Mesendoderm (in vitro differentiated cells): ENCODE measurements around the gene PCDHA5.
A peak's percentile ranks its signal among the peaks of the same experiment; 100 is the strongest.
"Not testable (repeated sequence)": the region's sequence is repeated elsewhere in the genome, so short reads cannot be mapped to it uniquely, and the experiment has no call there.

Experiments used
- DNase-seq: peaks from one replicate; pipeline ENCODE4 v3.0.0; 2013
- H2AK5ac ChIP-seq: 2 replicates; pipeline ENCODE4 v1.6.1; 2013; ENCODE audit warnings: low read length, inconsistent platforms
- H2BK120ac ChIP-seq: 2 replicates; pipeline ENCODE4 v1.6.1; 2013; ENCODE audit warnings: low read depth, mild to moderate bottlenecking, low read length, moderate library complexity, mixed read lengths
- H2BK15ac ChIP-seq: replicated peaks from 2 replicates; pipeline ENCODE4 v1.6.1; 2013; ENCODE audit warnings: low read depth, mild to moderate bottlenecking, moderate library complexity
- H2BK5ac ChIP-seq: 2 replicates; pipeline ENCODE4 v1.6.1; 2013; ENCODE audit warnings: low read length, inconsistent platforms
- H3K18ac ChIP-seq: 2 replicates; pipeline ENCODE4 v1.6.1; 2013; ENCODE audit warnings: mild to moderate bottlenecking, low read length, mixed read lengths
- H3K23ac ChIP-seq: one replicate; pipeline ENCODE4 v1.6.1; 2013; ENCODE audit warnings: low read length
- H3K27ac ChIP-seq: 2 replicates; pipeline ENCODE4 v1.5.1; 2013; ENCODE audit warnings: low read depth, mild to moderate bottlenecking, inconsistent platforms, low read length, moderate library complexity
- H3K27me3 ChIP-seq: 2 replicates; pipeline ENCODE4 v1.6.1; 2013; ENCODE audit warnings: low read length, control low read depth, mild to moderate bottlenecking, inconsistent platforms; ENCODE audit not compliant: insufficient read depth, poor library complexity
- H3K36me3 ChIP-seq: 2 replicates; pipeline ENCODE4 v1.6.1; 2013; ENCODE audit warnings: low read length, inconsistent platforms; ENCODE audit not compliant: control insufficient read depth, insufficient read depth
- H3K4ac ChIP-seq: one replicate; pipeline ENCODE4 v1.6.1; 2013; ENCODE audit warnings: low read depth, mild to moderate bottlenecking, low read length, moderate library complexity
- H3K4me1 ChIP-seq: 2 replicates; pipeline ENCODE4 v1.6.1; 2013; ENCODE audit warnings: low read depth, low read length, inconsistent platforms; ENCODE audit not compliant: control insufficient read depth
- H3K4me2 ChIP-seq: 2 replicates; pipeline ENCODE4 v1.6.1; 2013; ENCODE audit warnings: low read length
- H3K4me3 ChIP-seq: 2 replicates; pipeline ENCODE4 v1.5.1; 2013; ENCODE audit warnings: mild to moderate bottlenecking, low read length
- H3K56ac ChIP-seq: one replicate; pipeline ENCODE4 v1.6.1; 2013; ENCODE audit warnings: low read length
- H3K79me1 ChIP-seq: 2 replicates; pipeline ENCODE4 v1.6.1; 2013; ENCODE audit warnings: low read length, inconsistent platforms
- H3K79me2 ChIP-seq: 2 replicates; pipeline ENCODE4 v1.6.1; 2013; ENCODE audit warnings: mild to moderate bottlenecking, low read length; ENCODE audit not compliant: control insufficient read depth, insufficient read depth
- H3K9ac ChIP-seq: 2 replicates; pipeline ENCODE4 v1.6.1; 2013; ENCODE audit warnings: low read length, inconsistent platforms
- H4K5ac ChIP-seq: one replicate; pipeline ENCODE4 v1.6.1; 2013; ENCODE audit warnings: low read length
- H4K8ac ChIP-seq: one replicate; pipeline ENCODE4 v1.6.1; 2013; ENCODE audit warnings: low read depth, mild to moderate bottlenecking, control low read depth, low read length, moderate library complexity
- WGBS: extraction: QIAGEN DNeasy Blood & Tissue Kit; methylation state at CpG from one replicate; pipeline ENCODE4 v1.1.7; 2013; ENCODE audit warnings: low lambda C conversion rate, missing lambda C conversion rate; ENCODE audit not compliant: insufficient coverage; ENCODE audit errors: extremely low coverage; 5-methylcytosine and 5-hydroxymethylcytosine counted together

PCDHA5 gene

DNA sequence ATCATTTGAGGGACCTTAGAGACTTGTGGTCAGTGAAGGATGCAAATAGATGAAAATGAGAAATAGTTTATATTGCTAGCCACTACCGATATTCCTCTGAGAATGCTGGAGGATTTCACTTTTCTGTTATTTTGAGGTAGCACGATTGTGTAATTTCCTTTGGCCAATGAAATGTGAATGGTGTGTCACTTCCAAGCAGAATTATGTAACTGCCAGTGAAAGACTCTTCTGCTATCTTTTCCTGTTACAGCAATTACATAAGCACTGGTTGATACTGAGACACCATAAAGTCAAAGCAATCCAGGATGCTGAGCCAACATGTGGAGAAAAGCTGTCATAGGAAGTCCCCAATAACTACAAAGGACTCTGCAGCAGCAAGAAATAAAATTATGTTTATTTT lies 30.3 kb upstream of the PCDHA5 start:
- H3K18ac ChIP-seq: no peak overlapping the region
- no peaks in the 10 kb centered on the region for H3K27me3 ChIP-seq
- H3K56ac ChIP-seq: no peak overlapping the region
- H3K9ac ChIP-seq: no peak overlapping the region
- no peak overlapping the region for H3K23ac ChIP-seq
- H3K4me3 ChIP-seq: no peak overlapping the region
- H3K4ac ChIP-seq: no peak overlapping the region
- no peak overlapping the region for H3K27ac ChIP-seq
- H3K36me3 ChIP-seq: no peaks in the 10 kb centered on the region
- H4K5ac ChIP-seq: no peak overlapping the region
- H2BK5ac ChIP-seq: no peak overlapping the region
- H2BK120ac ChIP-seq: no peak overlapping the region
- H3K79me2 ChIP-seq: no peaks in the 10 kb centered on the region
- no peak overlapping the region for H2AK5ac ChIP-seq
- no peak overlapping the region for H2BK15ac ChIP-seq
- H3K4me2 ChIP-seq: no peak overlapping the region
- DNase-seq: no peak
- no peak overlapping the region for H4K8ac ChIP-seq
- no CpG with 5 or more reads among the region's 2 CpGs for WGBS
- no peaks in the 10 kb centered on the region for H3K4me1 ChIP-seq
- H3K79me1 ChIP-seq: no peaks in the 10 kb centered on the region

- H3K18ac ChIP-seq: no peak within 1 kb of the TSS
- H2BK15ac ChIP-seq: no peak within 1 kb of the TSS
- H3K4ac ChIP-seq: no peak within 1 kb of the TSS
- peak within 1 kb of the TSS; percentile 21 for H3K9ac ChIP-seq
- H4K8ac ChIP-seq: no peak within 1 kb of the TSS
- H2BK5ac ChIP-seq: no peak within 1 kb of the TSS
- no peak within 1 kb of the TSS for H3K23ac ChIP-seq
- H3K4me1 ChIP-seq: no peaks in the 10 kb centered on the region
- H3K27me3 ChIP-seq: no peaks in the 10 kb centered on the region
- no peak within 1 kb of the TSS for H2AK5ac ChIP-seq
- H3K56ac ChIP-seq: peak within 1 kb of the TSS; percentile 25
- no peaks in the 10 kb centered on the region for H3K36me3 ChIP-seq
- H3K4me3 ChIP-seq: no peak within 1 kb of the TSS
- no peak within 1 kb of the TSS for H2BK120ac ChIP-seq
- H3K79me2 ChIP-seq: no peaks in the 10 kb centered on the region
- WGBS: no CpG with 5 or more reads among the region's 27 CpGs
- no peak within 1 kb of the TSS for H4K5ac ChIP-seq
- H3K4me2 ChIP-seq: no peak within 1 kb of the TSS
- no peaks in the 10 kb centered on the region for H3K79me1 ChIP-seq
- DNase-seq: peak; percentile 53
- no peak within 1 kb of the TSS for H3K27ac ChIP-seq
Measured at GRCh38 chr5:140794595-140795258, 26.7 kb upstream of the PCDHA5 start, which contains the start of gene PCDHA2. Gene PCDHA2, plus strand, starts transcription at chr5:140794852.

DNA sequence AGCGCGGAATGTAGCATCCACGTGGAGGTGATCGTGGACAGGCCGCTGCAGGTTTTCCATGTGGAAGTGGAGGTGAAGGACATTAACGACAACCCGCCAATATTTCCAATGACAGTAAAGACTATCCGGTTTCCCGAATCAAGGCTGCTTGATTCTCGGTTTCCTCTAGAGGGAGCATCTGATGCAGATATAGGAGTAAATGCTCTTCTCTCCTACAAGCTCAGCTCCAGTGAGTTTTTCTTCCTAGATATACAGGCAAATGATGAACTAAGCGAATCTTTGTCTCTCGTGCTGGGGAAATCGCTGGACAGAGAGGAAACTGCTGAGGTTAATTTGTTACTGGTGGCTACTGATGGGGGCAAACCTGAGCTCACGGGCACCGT lies 26.2 kb upstream of the PCDHA5 start:
- H3K4me3 ChIP-seq: no peak overlapping the region
- no peak overlapping the region for H3K18ac ChIP-seq
- H3K27me3 ChIP-seq: no peaks in the 10 kb centered on the region
- peak overlapping the region; percentile 21 for H3K9ac ChIP-seq
- no peak overlapping the region for H4K8ac ChIP-seq
- H3K79me1 ChIP-seq: no peaks in the 10 kb centered on the region
- no peak overlapping the region for H3K4me2 ChIP-seq
- no peak overlapping the region for H2BK15ac ChIP-seq
- no peak overlapping the region for H3K4ac ChIP-seq
- no peak overlapping the region for H2AK5ac ChIP-seq
- no peak overlapping the region for H2BK5ac ChIP-seq
- peak; percentile 49 for DNase-seq
- H2BK120ac ChIP-seq: no peak overlapping the region
- peak overlapping the region; percentile 25 for H3K56ac ChIP-seq
- no peak overlapping the region for H3K23ac ChIP-seq
- no CpG with 5 or more reads among the region's 15 CpGs for WGBS
- no peak overlapping the region for H4K5ac ChIP-seq
- H3K79me2 ChIP-seq: no peaks in the 10 kb centered on the region
- H3K36me3 ChIP-seq: no peaks in the 10 kb centered on the region
- H3K27ac ChIP-seq: no peak overlapping the region
- no peaks in the 10 kb centered on the region for H3K4me1 ChIP-seq

GRCh38 chr5:140796072-140796717 lies 25.2 kb upstream of the PCDHA5 start:
- not testable (repeated sequence) for H3K56ac ChIP-seq, H3K4me1 ChIP-seq, H4K8ac ChIP-seq, H2BK15ac ChIP-seq, H3K79me1 ChIP-seq, H3K18ac ChIP-seq, H4K5ac ChIP-seq, H3K36me3 ChIP-seq, H3K27me3 ChIP-seq, DNase-seq, H3K79me2 ChIP-seq, H3K4ac ChIP-seq, H2BK5ac ChIP-seq, H3K4me2 ChIP-seq, H2AK5ac ChIP-seq, H3K27ac ChIP-seq, H2BK120ac ChIP-seq, H3K9ac ChIP-seq, H3K4me3 ChIP-seq, H3K23ac ChIP-seq
- no CpG with 5 or more reads among the region's 72 CpGs for WGBS

GRCh38 chr5:140796718-140797095 lies 24.7 kb upstream of the PCDHA5 start:
- no peak overlapping the region for H2BK15ac ChIP-seq
- H2BK5ac ChIP-seq: no peak overlapping the region
- H2BK120ac ChIP-seq: no peak overlapping the region
- DNase-seq: no peak
- H3K27me3 ChIP-seq: no peaks in the 10 kb centered on the region
- H3K56ac ChIP-seq: no peak overlapping the region
- H4K5ac ChIP-seq: no peak overlapping the region
- no peak overlapping the region for H3K4me2 ChIP-seq
- no peak overlapping the region for H3K23ac ChIP-seq
- no peak overlapping the region for H3K27ac ChIP-seq
- WGBS: no CpG with 5 or more reads among the region's 39 CpGs
- H3K79me2 ChIP-seq: no peaks in the 10 kb centered on the region
- no peaks in the 10 kb centered on the region for H3K79me1 ChIP-seq
- no peaks in the 10 kb centered on the region for H3K36me3 ChIP-seq
- H3K4ac ChIP-seq: no peak overlapping the region
- no peak overlapping the region for H3K9ac ChIP-seq
- H3K4me3 ChIP-seq: no peak overlapping the region
- H3K4me1 ChIP-seq: no peaks in the 10 kb centered on the region
- no peak overlapping the region for H3K18ac ChIP-seq
- no peak overlapping the region for H2AK5ac ChIP-seq
- no peak overlapping the region for H4K8ac ChIP-seq
